ENCODE data around the gene DOCK1.
A peak's percentile ranks its signal among the peaks of the same experiment; 100 is the strongest.

The DOCK1 gene

DNA sequence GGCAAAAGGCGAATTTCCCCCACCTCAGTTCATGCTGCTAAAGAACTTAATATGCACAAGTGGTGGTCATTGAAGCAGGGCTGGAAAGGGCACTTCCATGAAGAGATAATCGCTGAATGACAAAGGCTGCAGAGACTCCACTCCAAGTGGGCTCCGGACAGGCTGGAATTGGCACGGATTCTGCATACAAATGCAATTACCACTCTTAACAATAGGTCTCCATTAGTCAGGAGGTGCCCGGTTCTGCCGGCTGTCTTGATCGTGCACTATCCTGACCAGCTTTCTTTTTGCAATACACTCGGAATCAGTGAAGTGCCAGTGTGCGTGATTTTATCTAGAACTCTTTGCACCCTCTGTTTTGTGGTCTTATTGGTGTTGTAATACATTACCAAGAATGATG is 241.4 kb downstream of the DOCK1 start:
- WGBS (ENCODE audit: extremely low coverage, insufficient coverage, insufficient read length) = no CpG with 5 or more reads among the region's 9 CpGs
- H3K4ac ChIP-seq (ENCODE audit: low read depth, low read length) = no peak overlapping the region
- no peak overlapping the region for H2BK12ac ChIP-seq (ENCODE audit: low read length)
- peaks cover 6 to 7% of the 10 kb centered on the region in 2 experiments for H3K4me1 ChIP-seq (ENCODE audit: control insufficient read depth in 1 of 2, insufficient read depth in 2 of 2, low read length in 2 of 2)
- no peak overlapping the region for H4K8ac ChIP-seq (ENCODE audit: low read depth, low read length)
- no peak for DNase-seq
- no peak overlapping the region for H3K4me2 ChIP-seq (ENCODE audit: low read length)
- H3K27ac ChIP-seq (ENCODE audit: low read depth, low read length) = no peak overlapping the region
- H4K12ac ChIP-seq (ENCODE audit: low read depth, low read length) = no peak overlapping the region
- H2BK5ac ChIP-seq (ENCODE audit: low read depth, low read length, poor library complexity) = no peak overlapping the region
- H3K27me3 ChIP-seq (ENCODE audit: insufficient read depth, low read length) = no peaks in the 10 kb centered on the region
- H2BK120ac ChIP-seq (ENCODE audit: insufficient read depth, low read length, poor library complexity) = no peak overlapping the region
- H4K91ac ChIP-seq (ENCODE audit: low read depth, low read length) = no peak overlapping the region
- no peaks in the 10 kb centered on the region for H3K79me2 ChIP-seq (ENCODE audit: control insufficient read depth, insufficient read depth, low read length, poor library complexity)
- no peak overlapping the region for H3K23ac ChIP-seq (ENCODE audit: low read length)
- H3K9ac ChIP-seq (ENCODE audit: low read length) = no peak overlapping the region
- no peak overlapping the region for H3K14ac ChIP-seq (ENCODE audit: low read length)
- no peaks in the 10 kb centered on the region for H3K79me1 ChIP-seq (ENCODE audit: low read length)
- H3K36me3 ChIP-seq (ENCODE audit: control insufficient read depth in 1 of 2, insufficient read depth in 2 of 2, low read length in 2 of 2) = peaks cover 2 to 10% of the 10 kb centered on the region in 2 experiments
- H3K4me3 ChIP-seq (ENCODE audit: low read depth, low read length) = no peak overlapping the region
- H2AFZ ChIP-seq (ENCODE audit: insufficient read depth, low read length, poor library complexity) = no peak overlapping the region
- no peak overlapping the region for H3K18ac ChIP-seq (ENCODE audit: low read length)
- H2AK5ac ChIP-seq (ENCODE audit: low read length) = no peak overlapping the region
- H3K9me3 ChIP-seq (ENCODE audit: insufficient read depth, low read depth, low read length) = no peaks in the 10 kb centered on the region

DNA sequence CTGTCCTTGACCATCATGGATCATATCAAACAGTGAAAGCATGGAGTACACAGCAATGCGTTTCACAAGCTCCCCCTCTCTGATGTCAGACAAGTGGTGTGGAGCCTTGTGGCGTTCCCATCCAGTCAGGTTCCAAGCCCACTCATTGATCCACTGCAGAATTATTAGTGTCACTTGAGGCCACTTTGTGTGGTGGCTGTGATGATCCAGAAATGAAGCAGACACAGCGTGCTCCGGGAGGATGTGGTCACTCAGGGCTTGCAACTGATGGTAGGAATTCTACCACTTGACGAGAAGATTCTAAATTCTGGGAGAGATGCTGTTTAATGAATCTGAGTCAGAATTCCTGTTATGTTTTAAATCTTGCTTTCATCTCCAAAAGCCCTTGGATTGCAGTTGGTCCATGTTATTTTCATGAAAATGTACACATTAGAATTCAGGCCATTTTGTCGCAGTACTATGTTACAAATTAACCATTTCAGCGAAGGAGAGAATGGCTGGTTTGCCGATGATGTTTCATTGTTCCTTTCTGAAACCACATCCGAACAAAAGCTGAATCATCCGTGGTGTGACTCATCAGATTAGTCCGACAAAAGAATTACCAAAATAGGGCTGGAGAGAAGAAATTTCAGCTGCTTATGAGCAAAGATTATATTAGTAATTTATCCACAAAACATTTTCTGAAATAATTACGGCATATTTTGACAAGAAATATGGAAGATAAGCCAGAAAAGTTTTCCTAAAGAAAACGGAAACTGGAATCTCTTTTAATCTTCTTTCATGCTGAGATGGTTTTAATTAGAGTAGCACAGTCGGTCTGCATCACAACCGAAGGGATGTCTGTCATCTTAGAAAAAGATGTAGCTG is 243.1 kb downstream of the DOCK1 start:
- Histone ChIP-seq H2BK120ac (ENCODE audit: insufficient read depth, low read length, poor library complexity) (no peak overlapping the region), H3K18ac (ENCODE audit: low read length) (no peak overlapping the region), H3K4ac (ENCODE audit: low read depth, low read length) (no peak overlapping the region), H3K36me3 (ENCODE audit: control insufficient read depth in 1 of 2, insufficient read depth in 2 of 2, low read length in 2 of 2) (peaks cover 2 to 9% of the 10 kb centered on the region in 2 experiments), H3K9me3 (ENCODE audit: insufficient read depth, low read depth, low read length) (no peaks in the 10 kb centered on the region), H3K79me1 (ENCODE audit: low read length) (no peaks in the 10 kb centered on the region), H3K4me2 (ENCODE audit: low read length) (no peak overlapping the region), H4K8ac (ENCODE audit: low read depth, low read length) (no peak overlapping the region), H2AFZ (ENCODE audit: insufficient read depth, low read length, poor library complexity) (no peak overlapping the region), H3K27me3 (ENCODE audit: insufficient read depth, low read length) (no peaks in the 10 kb centered on the region), H3K9ac (ENCODE audit: low read length) (no peak overlapping the region), H2AK5ac (ENCODE audit: low read length) (no peak overlapping the region), H2BK12ac (ENCODE audit: low read length) (no peak overlapping the region), H3K23ac (ENCODE audit: low read length) (no peak overlapping the region), H3K27ac (ENCODE audit: low read depth, low read length) (no peak overlapping the region), H2BK5ac (ENCODE audit: low read depth, low read length, poor library complexity) (no peak overlapping the region), H3K14ac (ENCODE audit: low read length) (no peak overlapping the region), H4K12ac (ENCODE audit: low read depth, low read length) (no peak overlapping the region), H3K4me1 (ENCODE audit: control insufficient read depth in 1 of 2, insufficient read depth in 2 of 2, low read length in 2 of 2) (peaks cover 3 to 7% of the 10 kb centered on the region in 2 experiments), H3K4me3 (ENCODE audit: low read depth, low read length) (no peak overlapping the region), H3K79me2 (ENCODE audit: control insufficient read depth, insufficient read depth, low read length, poor library complexity) (no peaks in the 10 kb centered on the region), H4K91ac (ENCODE audit: low read depth, low read length) (no peak overlapping the region)
- no CpG with 5 or more reads among the region's 15 CpGs for WGBS (ENCODE audit: extremely low coverage, insufficient coverage, insufficient read length)
- DNase-seq = peak in 1 of 2 donors; percentile 36

DNA sequence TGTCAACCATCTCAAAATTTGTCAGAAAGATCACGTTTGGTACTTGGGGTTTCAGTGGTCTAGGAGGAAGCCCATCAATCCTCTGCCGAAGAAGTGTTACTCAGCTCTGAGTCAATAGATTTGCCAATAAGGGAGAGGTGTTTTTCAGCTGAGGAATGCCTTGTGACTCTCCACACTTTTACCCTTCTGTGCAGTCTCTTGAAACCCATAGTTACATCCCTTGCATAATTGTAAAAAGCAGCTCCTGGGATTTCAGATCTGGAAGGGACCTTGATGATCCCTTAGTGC is 243.6 kb downstream of the DOCK1 start:
- no peak overlapping the region for H3K18ac ChIP-seq (ENCODE audit: low read length)
- no peak overlapping the region for H3K4ac ChIP-seq (ENCODE audit: low read depth, low read length)
- no peak overlapping the region for H3K23ac ChIP-seq (ENCODE audit: low read length)
- WGBS (ENCODE audit: extremely low coverage, insufficient coverage, insufficient read length) = no CpG with 5 or more reads among the region's 2 CpGs
- H3K27ac ChIP-seq (ENCODE audit: low read depth, low read length) = no peak overlapping the region
- no peak overlapping the region for H2AFZ ChIP-seq (ENCODE audit: insufficient read depth, low read length, poor library complexity)
- peak in 1 of 2 donors; percentile 10 for DNase-seq
- no peak overlapping the region for H3K14ac ChIP-seq (ENCODE audit: low read length)
- no peaks in the 10 kb centered on the region for H3K27me3 ChIP-seq (ENCODE audit: insufficient read depth, low read length)
- H3K36me3 ChIP-seq (ENCODE audit: control insufficient read depth in 1 of 2, insufficient read depth in 2 of 2, low read length in 2 of 2) = peaks cover 2 to 6% of the 10 kb centered on the region in 2 experiments
- H4K12ac ChIP-seq (ENCODE audit: low read depth, low read length) = no peak overlapping the region
- H3K4me2 ChIP-seq (ENCODE audit: low read length) = no peak overlapping the region
- H3K4me1 ChIP-seq (ENCODE audit: control insufficient read depth in 1 of 2, insufficient read depth in 2 of 2, low read length in 2 of 2) = peaks cover 3 to 7% of the 10 kb centered on the region in 2 experiments
- no peak overlapping the region for H2BK120ac ChIP-seq (ENCODE audit: insufficient read depth, low read length, poor library complexity)
- H2BK12ac ChIP-seq (ENCODE audit: low read length) = no peak overlapping the region
- no peaks in the 10 kb centered on the region for H3K9me3 ChIP-seq (ENCODE audit: insufficient read depth, low read depth, low read length)
- no peak overlapping the region for H2AK5ac ChIP-seq (ENCODE audit: low read length)
- H3K4me3 ChIP-seq (ENCODE audit: low read depth, low read length) = no peak overlapping the region
- no peak overlapping the region for H4K91ac ChIP-seq (ENCODE audit: low read depth, low read length)
- no peak overlapping the region for H2BK5ac ChIP-seq (ENCODE audit: low read depth, low read length, poor library complexity)
- H3K9ac ChIP-seq (ENCODE audit: low read length) = no peak overlapping the region
- H3K79me2 ChIP-seq (ENCODE audit: control insufficient read depth, insufficient read depth, low read length, poor library complexity) = no peaks in the 10 kb centered on the region
- H3K79me1 ChIP-seq (ENCODE audit: low read length) = no peaks in the 10 kb centered on the region
- H4K8ac ChIP-seq (ENCODE audit: low read depth, low read length) = no peak overlapping the region

DNA sequence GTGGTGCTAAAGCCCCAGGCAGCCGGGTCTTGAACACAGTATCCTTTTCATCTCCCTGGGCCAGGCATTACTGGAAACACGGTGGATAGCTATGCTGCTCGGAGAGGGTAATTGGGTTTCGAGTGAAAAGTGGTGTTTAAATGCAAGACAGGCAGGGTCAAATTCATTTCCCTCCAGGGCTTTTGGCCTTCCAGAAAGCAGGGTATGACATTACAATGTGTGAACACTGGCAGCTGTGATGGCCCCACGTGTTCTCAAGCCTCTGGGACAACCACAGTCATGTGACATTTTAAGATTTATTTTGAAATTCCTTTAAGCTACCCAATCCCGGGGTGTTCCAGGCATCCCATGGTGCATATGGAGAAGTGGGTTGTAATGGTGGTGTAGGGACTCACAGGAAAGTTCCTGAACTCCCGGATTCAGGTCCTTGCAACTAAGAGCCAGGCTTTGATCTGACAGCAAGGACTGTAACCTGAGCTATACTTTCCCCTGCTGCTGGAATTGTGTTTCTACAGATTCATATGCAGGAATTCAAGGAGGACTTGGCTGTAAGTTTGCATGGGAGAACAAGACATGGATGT is 244.4 kb downstream of the DOCK1 start:
- no peak overlapping the region for H2BK120ac ChIP-seq (ENCODE audit: insufficient read depth, low read length, poor library complexity)
- H3K79me1 ChIP-seq (ENCODE audit: low read length) = no peaks in the 10 kb centered on the region
- H3K4ac ChIP-seq (ENCODE audit: low read depth, low read length) = no peak overlapping the region
- H3K9ac ChIP-seq (ENCODE audit: low read length) = no peak overlapping the region
- H3K27me3 ChIP-seq (ENCODE audit: insufficient read depth, low read length) = no peaks in the 10 kb centered on the region
- no peak overlapping the region for H2AK5ac ChIP-seq (ENCODE audit: low read length)
- no peaks in the 10 kb centered on the region for H3K9me3 ChIP-seq (ENCODE audit: insufficient read depth, low read depth, low read length)
- no peak overlapping the region for H2AFZ ChIP-seq (ENCODE audit: insufficient read depth, low read length, poor library complexity)
- peaks cover 3 to 7% of the 10 kb centered on the region in 2 experiments for H3K4me1 ChIP-seq (ENCODE audit: control insufficient read depth in 1 of 2, insufficient read depth in 2 of 2, low read length in 2 of 2)
- no peak for DNase-seq
- no CpG with 5 or more reads among the region's 7 CpGs for WGBS (ENCODE audit: extremely low coverage, insufficient coverage, insufficient read length)
- no peak overlapping the region for H2BK12ac ChIP-seq (ENCODE audit: low read length)
- no peak overlapping the region for H3K4me3 ChIP-seq (ENCODE audit: low read depth, low read length)
- no peaks in the 10 kb centered on the region for H3K79me2 ChIP-seq (ENCODE audit: control insufficient read depth, insufficient read depth, low read length, poor library complexity)
- no peak overlapping the region for H3K14ac ChIP-seq (ENCODE audit: low read length)
- H4K12ac ChIP-seq (ENCODE audit: low read depth, low read length) = no peak overlapping the region
- H3K23ac ChIP-seq (ENCODE audit: low read length) = no peak overlapping the region
- no peak overlapping the region for H3K27ac ChIP-seq (ENCODE audit: low read depth, low read length)
- no peak overlapping the region for H4K91ac ChIP-seq (ENCODE audit: low read depth, low read length)
- H3K4me2 ChIP-seq (ENCODE audit: low read length) = no peak overlapping the region
- peaks cover 2% of the 10 kb centered on the region in 2 experiments for H3K36me3 ChIP-seq (ENCODE audit: control insufficient read depth in 1 of 2, insufficient read depth in 2 of 2, low read length in 2 of 2)
- H2BK5ac ChIP-seq (ENCODE audit: low read depth, low read length, poor library complexity) = no peak overlapping the region
- H4K8ac ChIP-seq (ENCODE audit: low read depth, low read length) = no peak overlapping the region
- no peak overlapping the region for H3K18ac ChIP-seq (ENCODE audit: low read length)

Data from trophoblast cell (in vitro differentiated cells and primary cell).